ENCODE results near the gene ARVCF. TPM values are rescaled to one million over a fixed set of nuclear protein-coding genes. Genes with fewer than 3 reads are reported as not detected.

The ARVCF gene
- total RNA-seq, 4 donors from 2014 or later = 10.7 to 21.2 (median 18.4) TPM

DNA sequence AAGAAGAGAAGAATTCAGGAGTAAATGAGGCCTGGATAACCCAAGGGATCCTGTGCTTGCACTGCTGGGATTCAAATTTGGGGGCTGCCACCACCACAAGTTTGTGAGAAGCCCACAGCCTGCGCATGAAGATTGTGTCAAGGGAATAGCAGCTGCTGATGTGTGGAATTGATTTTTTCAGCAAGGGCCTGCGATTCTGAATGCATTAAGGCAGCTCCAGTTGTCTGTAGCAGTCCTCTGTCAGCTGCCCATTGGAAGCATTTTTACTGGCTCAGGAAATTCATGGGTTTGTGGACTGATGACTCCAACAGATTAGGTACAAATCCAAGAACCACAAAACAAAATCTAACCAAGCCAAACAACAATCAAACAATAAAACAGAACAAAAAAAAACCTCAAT, 14.0 kb downstream of the ARVCF start:
- H3K27ac ChIP-seq = no peak overlapping the region
- H3K36me3 ChIP-seq = no peaks in the 10 kb centered on the region
- H3K9me3 ChIP-seq = peaks cover 0 to 4% (median 0%) of the 10 kb centered on the region in 4 donors
- no peaks in the 10 kb centered on the region for H3K27me3 ChIP-seq
- TF ChIP-seq CTCF (IDR thresholded peaks at IDR 0.05) = no peak
- TF ChIP-seq POLR2A (IDR thresholded peaks at IDR 0.05) = no peak
- H3K4me3 ChIP-seq = no peak overlapping the region
- DNase-seq = no peak
- H3K4me1 ChIP-seq = no peaks in the 10 kb centered on the region

DNA sequence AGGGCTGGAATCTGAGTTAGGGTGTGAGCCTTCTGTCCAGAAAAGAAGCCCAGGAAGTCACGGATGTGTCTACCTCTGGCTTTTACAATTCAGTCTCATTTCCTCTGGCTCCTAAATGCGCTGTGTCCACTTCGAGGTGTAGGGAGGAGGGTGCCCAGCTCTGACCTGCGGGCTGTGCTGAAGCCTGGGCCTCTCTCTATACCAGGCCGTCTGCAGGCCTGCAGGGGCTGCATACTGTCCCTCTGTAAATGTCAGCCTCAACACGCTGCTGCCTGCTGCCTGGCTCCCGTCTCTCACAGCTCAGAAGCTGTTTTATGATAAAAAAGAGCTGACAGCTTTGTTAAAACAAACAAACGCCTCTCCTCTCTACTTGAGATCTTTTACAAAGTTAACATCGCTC, 14.5 kb downstream of the ARVCF start:
- H3K27ac ChIP-seq = no peak overlapping the region
- no peak for TF ChIP-seq CTCF (IDR thresholded peaks at IDR 0.05)
- no peak for TF ChIP-seq POLR2A (IDR thresholded peaks at IDR 0.05)

GRCh38 chr22:20001082-20001638, 15.5 kb downstream of the ARVCF start:
- H3K27me3 ChIP-seq = no peaks in the 10 kb centered on the region
- no peak for DNase-seq
- H3K27ac ChIP-seq = no peak overlapping the region
- H3K36me3 ChIP-seq = no peaks in the 10 kb centered on the region
- no peak for TF ChIP-seq POLR2A (IDR thresholded peaks at IDR 0.05)
- TF ChIP-seq CTCF (IDR thresholded peaks at IDR 0.05) = no peak
- H3K4me1 ChIP-seq = no peaks in the 10 kb centered on the region
- H3K9me3 ChIP-seq = peaks cover 0 to 4% (median 0%) of the 10 kb centered on the region in 4 donors
- no peak overlapping the region for H3K4me3 ChIP-seq

More for the DNA sequence above, 14.5 kb downstream of the ARVCF start:
- Histone ChIP-seq H3K4me1 (no peaks in the 10 kb centered on the region), H3K36me3 (no peaks in the 10 kb centered on the region), H3K27me3 (no peaks in the 10 kb centered on the region), H3K9me3 (peaks cover 0 to 4% (median 0%) of the 10 kb centered on the region in 4 donors), H3K4me3 (no peak overlapping the region)
- no peak for DNase-seq

- no peaks in the 10 kb centered on the region for H3K36me3 ChIP-seq
- no peaks in the 10 kb centered on the region for H3K4me1 ChIP-seq
- H3K4me3 ChIP-seq = no peak overlapping the region
- H3K9me3 ChIP-seq = peaks cover 0 to 4% (median 0%) of the 10 kb centered on the region in 4 donors
- TF ChIP-seq POLR2A (IDR thresholded peaks at IDR 0.05) (no peak), CTCF (IDR thresholded peaks at IDR 0.05) (no peak)
- no peak for DNase-seq
- no peak overlapping the region for H3K27ac ChIP-seq
- H3K27me3 ChIP-seq = no peaks in the 10 kb centered on the region
These were observed 16.2 kb downstream of the ARVCF start for GRCh38 chr22:20000246-20001081.

- Histone ChIP-seq H3K4me1 (no peaks in the 10 kb centered on the region), H3K9me3 (peaks cover 0 to 4% (median 0%) of the 10 kb centered on the region in 4 donors), H3K4me3 (no peak overlapping the region), H3K27me3 (no peaks in the 10 kb centered on the region), H3K27ac (no peak overlapping the region), H3K36me3 (no peaks in the 10 kb centered on the region)
- DNase-seq = no peak
- TF ChIP-seq CTCF (IDR thresholded peaks at IDR 0.05) (no peak), POLR2A (IDR thresholded peaks at IDR 0.05) (no peak)
These were observed 17.4 kb downstream of the ARVCF start for GRCh38 chr22:19998991-19999820.
